Suprapubic skin (tissue), 4 donors: ENCODE results near the gene FOXL3.

Experiments
- EP300 ChIP-seq: sonication (generic); formaldehyde crosslinking; IDR thresholded peaks from one replicate; pipeline ENCODE4 v1.6.1; 2017; ENCODE audit warnings: antibody characterized with exemption
- POLR2A ChIP-seq, 2 donors: fragments of 450-650 bp; IDR thresholded peaks; one replicate each; pipeline ENCODE4 v1.6.1; 2017; ENCODE audit warnings: antibody characterized with exemption in 2 of 2, mild to moderate bottlenecking in 2 of 2, moderate library complexity in 2 of 2
- POLR2AphosphoS5 ChIP-seq, 3 donors: sonication (generic); formaldehyde crosslinking; IDR thresholded peaks; one replicate each; pipeline ENCODE4 v1.6.1; 2017; ENCODE audit warnings: antibody characterized with exemption in 3 of 3
- TF ChIP-seq, protein P1 (sequence below), 2 donors: fragments of 200-600 bp in 1 of 2; fragments of 450-650 bp in 1 of 2; sonication (generic) in 1 of 2; IDR thresholded peaks; one replicate each; pipeline ENCODE4 v1.5.1; 2016 to 2019; ENCODE audit warnings: antibody characterized with exemption in 2 of 2, mild to moderate bottlenecking in 1 of 2, moderate library complexity in 1 of 2

GRCh38 chr7:256461-256940, 33.5 kb upstream of the FOXL3 start:
- no peak for TF ChIP-seq POLR2A (IDR thresholded peaks at IDR 0.05)
- TF ChIP-seq, protein P1, sequence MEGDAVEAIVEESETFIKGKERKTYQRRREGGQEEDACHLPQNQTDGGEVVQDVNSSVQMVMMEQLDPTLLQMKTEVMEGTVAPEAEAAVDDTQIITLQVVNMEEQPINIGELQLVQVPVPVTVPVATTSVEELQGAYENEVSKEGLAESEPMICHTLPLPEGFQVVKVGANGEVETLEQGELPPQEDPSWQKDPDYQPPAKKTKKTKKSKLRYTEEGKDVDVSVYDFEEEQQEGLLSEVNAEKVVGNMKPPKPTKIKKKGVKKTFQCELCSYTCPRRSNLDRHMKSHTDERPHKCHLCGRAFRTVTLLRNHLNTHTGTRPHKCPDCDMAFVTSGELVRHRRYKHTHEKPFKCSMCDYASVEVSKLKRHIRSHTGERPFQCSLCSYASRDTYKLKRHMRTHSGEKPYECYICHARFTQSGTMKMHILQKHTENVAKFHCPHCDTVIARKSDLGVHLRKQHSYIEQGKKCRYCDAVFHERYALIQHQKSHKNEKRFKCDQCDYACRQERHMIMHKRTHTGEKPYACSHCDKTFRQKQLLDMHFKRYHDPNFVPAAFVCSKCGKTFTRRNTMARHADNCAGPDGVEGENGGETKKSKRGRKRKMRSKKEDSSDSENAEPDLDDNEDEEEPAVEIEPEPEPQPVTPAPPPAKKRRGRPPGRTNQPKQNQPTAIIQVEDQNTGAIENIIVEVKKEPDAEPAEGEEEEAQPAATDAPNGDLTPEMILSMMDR (IDR thresholded peaks at IDR 0.05), result no peak
- no peak for TF ChIP-seq POLR2AphosphoS5 (IDR thresholded peaks at IDR 0.05)
- TF ChIP-seq EP300, result no peak
